Stimulated activated CD8-positive, alpha-beta memory T cell treated with anti-CD3 and anti-CD28 coated beads, Interleukin-15, amount 100 ng/mL, for 24 hours (primary cell): ENCODE results near the gene DNAH3.
"Not testable (repeated sequence)": the region's sequence is repeated elsewhere in the genome, so short reads cannot be mapped to it uniquely, and the experiment has no call there.

ENCODE experiments used
- DNase-seq: peaks from one replicate; pipeline ENCODE4 v3.0.0-alpha.2; 2020; ENCODE audit warnings: low read depth

DNAH3 gene

GRCh38 chr16:20940871-20941635 lies 209.6 kb downstream of the DNAH3 start:
- no peak for DNase-seq

GRCh38 chr16:20939611-20940010 lies 211.0 kb downstream of the DNAH3 start:
- no peak for DNase-seq

GRCh38 chr16:20938426-20938825 lies 212.2 kb downstream of the DNAH3 start:
- DNase-seq, result no peak

- no peak for DNase-seq
Measured at GRCh38 chr16:20937736-20938135, 212.9 kb downstream of the DNAH3 start.

- no peak for DNase-seq
Measured at GRCh38 chr16:20933589-20933988, 217.1 kb downstream of the DNAH3 start.

GRCh38 chr16:20931066-20931600 lies 219.5 kb downstream of the DNAH3 start:
- no peak for DNase-seq

- no peak for DNase-seq
Measured at GRCh38 chr16:20930365-20930690, 220.3 kb downstream of the DNAH3 start.

- not testable (repeated sequence) for DNase-seq
Measured at GRCh38 chr16:20929676-20930364, 220.8 kb downstream of the DNAH3 start.

GRCh38 chr16:20928774-20929411 lies 221.8 kb downstream of the DNAH3 start:
- DNase-seq, result no peak

GRCh38 chr16:20925751-20926150 lies 224.9 kb downstream of the DNAH3 start:
- no peak for DNase-seq

- DNase-seq, result no peak
Measured at GRCh38 chr16:20923876-20924275, 226.8 kb downstream of the DNAH3 start.

GRCh38 chr16:20920799-20921198 lies 229.8 kb downstream of the DNAH3 start:
- DNase-seq, result no peak

- no peak for DNase-seq
Measured at GRCh38 chr16:20920091-20920490, 230.6 kb downstream of the DNAH3 start.

GRCh38 chr16:20918486-20919239 lies 232.0 kb downstream of the DNAH3 start:
- no peak for DNase-seq

- no peak for DNase-seq
Measured at GRCh38 chr16:20916942-20917341, 233.7 kb downstream of the DNAH3 start.

GRCh38 chr16:20916289-20916688 lies 234.4 kb downstream of the DNAH3 start:
- no peak for DNase-seq

- no peak for DNase-seq
Measured at GRCh38 chr16:20911361-20911760, 239.3 kb downstream of the DNAH3 start.

GRCh38 chr16:20910781-20911321 lies 239.8 kb downstream of the DNAH3 start:
- no peak for DNase-seq

GRCh38 chr16:20906341-20907255 lies 244.0 kb downstream of the DNAH3 start:
- no peak for DNase-seq

GRCh38 chr16:20905576-20905975 lies 245.1 kb downstream of the DNAH3 start:
- DNase-seq, result no peak
